Measurements from ENCODE around the gene PALLD.

The PALLD gene

DNA sequence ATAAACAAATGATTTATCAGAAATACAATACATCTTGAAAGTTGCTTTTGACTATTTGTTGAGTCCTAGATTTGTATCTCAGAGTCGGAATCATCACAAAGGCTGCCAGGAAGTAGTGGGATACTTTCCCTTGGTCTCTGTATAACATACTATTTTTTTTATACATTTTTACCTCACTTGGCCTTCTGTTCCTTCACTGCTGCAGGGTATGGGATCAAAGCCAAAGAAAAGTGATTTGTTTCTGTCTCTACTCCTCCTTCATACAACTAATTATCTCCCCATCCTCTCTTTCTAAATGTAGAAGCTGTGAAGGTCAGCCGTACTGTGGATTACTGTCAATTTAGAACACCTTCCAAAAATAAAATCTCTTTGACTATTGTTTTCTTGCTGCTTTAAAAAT, 24.9 kb downstream of the PALLD start:
- TF ChIP-seq PAX5 (IDR thresholded peaks at IDR 0.05; ENCODE audit: insufficient read depth, low read length, severe bottlenecking), result no peak
- TF ChIP-seq POU2F2 (IDR thresholded peaks at IDR 0.05; ENCODE audit: low read depth, low read length), result no peak
- no peak for TF ChIP-seq SPI1 (IDR thresholded peaks at IDR 0.05; ENCODE audit: low read depth, low read length)
- no peak for DNase-seq (ENCODE audit: insufficient read length, low spot score)
- no peak for FAIRE-seq

GRCh38 chr4:168522356-168522755, 25.5 kb downstream of the PALLD start:
- no peak for TF ChIP-seq TAF1 (IDR thresholded peaks at IDR 0.05; ENCODE audit: low read depth, low read length)
- TF ChIP-seq POLR2A (IDR thresholded peaks at IDR 0.05; ENCODE audit: low read depth, low read length), result no peak
- no peak for TF ChIP-seq SPI1 (IDR thresholded peaks at IDR 0.05; ENCODE audit: low read depth, low read length)
- no peak for TF ChIP-seq POU2F2 (IDR thresholded peaks at IDR 0.05; ENCODE audit: low read depth, low read length)
- TF ChIP-seq PAX5 (IDR thresholded peaks at IDR 0.05; ENCODE audit: insufficient read depth, low read length, severe bottlenecking), result no peak
- no peak for TF ChIP-seq POLR2AphosphoS5 (IDR thresholded peaks at IDR 0.05; ENCODE audit: low read depth, low read length)
- FAIRE-seq, result no peak
- no peak for DNase-seq (ENCODE audit: insufficient read length, low spot score)

GRCh38 chr4:168522829-168523489, 26.1 kb downstream of the PALLD start:
- DNase-seq (ENCODE audit: insufficient read length, low spot score), result no peak
- no peak for TF ChIP-seq PAX5 (IDR thresholded peaks at IDR 0.05; ENCODE audit: insufficient read depth, low read length, severe bottlenecking)
- no peak for TF ChIP-seq POLR2AphosphoS5 (IDR thresholded peaks at IDR 0.05; ENCODE audit: low read depth, low read length)
- no peak for TF ChIP-seq POU2F2 (IDR thresholded peaks at IDR 0.05; ENCODE audit: low read depth, low read length)
- no peak for TF ChIP-seq TAF1 (IDR thresholded peaks at IDR 0.05; ENCODE audit: low read depth, low read length)
- TF ChIP-seq SPI1 (IDR thresholded peaks at IDR 0.05; ENCODE audit: low read depth, low read length), result no peak
- TF ChIP-seq POLR2A (IDR thresholded peaks at IDR 0.05; ENCODE audit: low read depth, low read length), result no peak
- FAIRE-seq, result no peak

- no peak for DNase-seq (ENCODE audit: insufficient read length, low spot score)
- TF ChIP-seq TAF1 (IDR thresholded peaks at IDR 0.05; ENCODE audit: low read depth, low read length), result no peak
- no peak for TF ChIP-seq SPI1 (IDR thresholded peaks at IDR 0.05; ENCODE audit: low read depth, low read length)
- no peak for TF ChIP-seq POU2F2 (IDR thresholded peaks at IDR 0.05; ENCODE audit: low read depth, low read length)
- TF ChIP-seq PAX5 (IDR thresholded peaks at IDR 0.05; ENCODE audit: insufficient read depth, low read length, severe bottlenecking), result no peak
- no peak for TF ChIP-seq POLR2AphosphoS5 (IDR thresholded peaks at IDR 0.05; ENCODE audit: low read depth, low read length)
- no peak for TF ChIP-seq POLR2A (IDR thresholded peaks at IDR 0.05; ENCODE audit: low read depth, low read length)
- no peak for FAIRE-seq
These were observed 27.2 kb downstream of the PALLD start for GRCh38 chr4:168524006-168524405.

GRCh38 chr4:168524897-168525296, 28.0 kb downstream of the PALLD start:
- no peak for TF ChIP-seq PAX5 (IDR thresholded peaks at IDR 0.05; ENCODE audit: insufficient read depth, low read length, severe bottlenecking)
- no peak for TF ChIP-seq TAF1 (IDR thresholded peaks at IDR 0.05; ENCODE audit: low read depth, low read length)
- no peak for TF ChIP-seq POLR2A (IDR thresholded peaks at IDR 0.05; ENCODE audit: low read depth, low read length)
- TF ChIP-seq SPI1 (IDR thresholded peaks at IDR 0.05; ENCODE audit: low read depth, low read length), result no peak
- no peak for TF ChIP-seq POU2F2 (IDR thresholded peaks at IDR 0.05; ENCODE audit: low read depth, low read length)
- TF ChIP-seq POLR2AphosphoS5 (IDR thresholded peaks at IDR 0.05; ENCODE audit: low read depth, low read length), result no peak
- DNase-seq (ENCODE audit: insufficient read length, low spot score) (no peak), FAIRE-seq (no peak)

DNA sequence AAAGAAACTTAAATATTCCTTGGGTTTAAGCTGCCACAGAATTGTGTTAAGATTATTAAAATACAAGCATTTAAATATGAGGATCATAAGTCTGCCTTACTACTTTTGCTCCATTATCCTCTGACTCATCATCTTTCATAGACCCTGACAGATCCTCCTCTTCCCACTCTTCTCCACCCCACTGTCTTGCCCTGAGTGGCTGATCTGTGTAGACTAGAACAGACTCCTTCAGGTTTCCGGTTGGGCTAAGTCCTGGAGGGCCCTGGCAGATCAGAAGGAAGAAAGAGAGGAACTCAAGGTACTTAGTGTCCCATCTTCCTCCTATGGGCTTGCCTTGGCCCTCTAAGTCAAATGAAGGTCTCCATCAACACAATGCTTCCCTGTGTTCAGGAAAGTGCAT, 30.7 kb downstream of the PALLD start:
- FAIRE-seq, result no peak
- no peak for TF ChIP-seq POLR2AphosphoS5 (IDR thresholded peaks at IDR 0.05; ENCODE audit: low read depth, low read length)
- no peak for TF ChIP-seq POLR2A (IDR thresholded peaks at IDR 0.05; ENCODE audit: low read depth, low read length)
- TF ChIP-seq PAX5 (IDR thresholded peaks at IDR 0.05; ENCODE audit: insufficient read depth, low read length, severe bottlenecking), result no peak
- TF ChIP-seq SPI1 (IDR thresholded peaks at IDR 0.05; ENCODE audit: low read depth, low read length), result no peak
- no peak for TF ChIP-seq TAF1 (IDR thresholded peaks at IDR 0.05; ENCODE audit: low read depth, low read length)
- TF ChIP-seq POU2F2 (IDR thresholded peaks at IDR 0.05; ENCODE audit: low read depth, low read length), result no peak

DNA sequence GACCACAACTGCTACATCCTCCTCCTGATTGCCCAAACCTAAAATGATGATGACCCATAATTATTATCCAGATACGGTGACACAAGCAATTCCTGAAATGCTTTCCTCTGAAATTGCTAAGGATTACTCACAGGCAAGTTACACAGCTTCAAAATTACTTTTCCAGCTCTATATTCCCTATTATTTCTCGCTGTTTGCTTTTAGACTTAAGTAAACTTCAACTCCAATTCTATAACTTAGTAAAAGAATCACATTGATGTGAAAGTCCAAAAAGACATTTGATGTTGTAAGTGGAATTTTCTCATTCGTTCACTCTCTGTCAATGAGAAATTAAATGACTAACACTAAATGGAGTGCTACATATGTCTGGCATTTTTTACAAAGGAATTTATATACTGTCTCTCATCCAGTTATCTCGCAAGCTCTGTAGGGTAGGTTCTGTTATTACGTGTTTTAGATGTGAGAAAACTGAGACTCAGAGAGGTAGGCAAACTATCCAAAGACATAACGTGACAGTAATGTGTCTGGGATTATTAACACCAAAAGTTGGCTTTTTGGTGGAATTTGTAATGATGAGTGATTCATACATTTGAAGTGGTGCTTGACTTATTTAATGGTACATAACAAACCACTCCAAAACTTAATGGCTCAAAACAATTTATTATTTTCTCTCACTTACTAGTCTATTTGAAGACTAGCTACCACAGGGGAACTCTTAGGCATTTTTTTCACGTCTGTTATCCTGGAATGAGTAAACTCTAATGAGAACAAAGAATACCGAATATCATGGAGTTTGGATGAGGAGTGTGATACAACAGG, 31.5 kb downstream of the PALLD start:
- FAIRE-seq (no peak), DNase-seq (ENCODE audit: insufficient read length, low spot score) (no peak)
- TF ChIP-seq POLR2AphosphoS5 (IDR thresholded peaks at IDR 0.05; ENCODE audit: low read depth, low read length) (no peak), PAX5 (IDR thresholded peaks at IDR 0.05; ENCODE audit: insufficient read depth, low read length, severe bottlenecking) (no peak), TAF1 (IDR thresholded peaks at IDR 0.05; ENCODE audit: low read depth, low read length) (no peak), POLR2A (IDR thresholded peaks at IDR 0.05; ENCODE audit: low read depth, low read length) (no peak), POU2F2 (IDR thresholded peaks at IDR 0.05; ENCODE audit: low read depth, low read length) (no peak), SPI1 (IDR thresholded peaks at IDR 0.05; ENCODE audit: low read depth, low read length) (no peak)

More for the DNA sequence above, 30.7 kb downstream of the PALLD start:
- DNase-seq (ENCODE audit: insufficient read length, low spot score), result no peak

DNA sequence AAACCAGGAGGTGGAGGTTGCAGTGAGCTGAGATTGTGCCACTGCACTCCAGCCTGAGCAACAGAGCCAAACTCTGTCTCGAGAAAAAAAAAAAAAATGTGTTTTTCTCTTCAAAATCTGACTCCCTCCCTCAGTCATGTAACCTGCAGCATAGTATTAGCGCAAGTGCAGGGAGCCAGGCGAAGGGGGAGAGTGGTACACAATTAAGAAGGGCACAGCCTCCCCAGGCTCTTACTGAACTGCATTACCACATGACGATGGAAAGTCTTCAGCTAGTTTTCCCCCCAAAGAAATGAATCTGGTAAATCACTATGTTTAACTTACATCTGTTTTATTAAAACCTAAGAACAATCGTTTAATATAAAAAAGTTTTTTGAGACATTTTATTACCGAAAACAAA, 32.4 kb downstream of the PALLD start:
- no peak for DNase-seq (ENCODE audit: insufficient read length, low spot score)
- TF ChIP-seq PAX5 (IDR thresholded peaks at IDR 0.05; ENCODE audit: insufficient read depth, low read length, severe bottlenecking) (no peak), POLR2A (IDR thresholded peaks at IDR 0.05; ENCODE audit: low read depth, low read length) (no peak), SPI1 (IDR thresholded peaks at IDR 0.05; ENCODE audit: low read depth, low read length) (no peak)
- no peak for FAIRE-seq

GRCh38 chr4:168531305-168531704, 34.5 kb downstream of the PALLD start:
- DNase-seq (ENCODE audit: insufficient read length, low spot score) (no peak), FAIRE-seq (no peak)
- TF ChIP-seq POU2F2 (IDR thresholded peaks at IDR 0.05; ENCODE audit: low read depth, low read length) (no peak), POLR2A (IDR thresholded peaks at IDR 0.05; ENCODE audit: low read depth, low read length) (no peak), SPI1 (IDR thresholded peaks at IDR 0.05; ENCODE audit: low read depth, low read length) (no peak), TAF1 (IDR thresholded peaks at IDR 0.05; ENCODE audit: low read depth, low read length) (no peak), PAX5 (IDR thresholded peaks at IDR 0.05; ENCODE audit: insufficient read depth, low read length, severe bottlenecking) (no peak), POLR2AphosphoS5 (IDR thresholded peaks at IDR 0.05; ENCODE audit: low read depth, low read length) (no peak)

Data from GM12891 (cell line).